ENCODE measurements around the gene PRELID3B.

Gene PRELID3B

GRCh38 chr20:59042151-59042795 lies at the start of gene PRELID3B:
TSS of gene PRELID3B (minus strand) at chr20:59042786. CDS start at chr20:59042730, 56 bp downstream.
- no peak for DNase-seq (ENCODE audit: low read depth in 2 of 2)

GRCh38 chr20:59087829-59088433 lies 45.3 kb upstream of the PRELID3B start:
- DNase-seq (ENCODE audit: low read depth in 2 of 2): peak; percentile 85 to 88

- no peak for DNase-seq (ENCODE audit: low read depth in 2 of 2)
Observed at GRCh38 chr20:59086923-59087322, 44.3 kb upstream of the PRELID3B start.

- no peak for DNase-seq (ENCODE audit: low read depth in 2 of 2)
Observed at GRCh38 chr20:59084041-59084850, 41.7 kb upstream of the PRELID3B start.

- DNase-seq (ENCODE audit: low read depth in 2 of 2): no peak
Observed at GRCh38 chr20:59082981-59083380, 40.4 kb upstream of the PRELID3B start.

GRCh38 chr20:59082077-59082740 lies 39.6 kb upstream of the PRELID3B start:
- DNase-seq (ENCODE audit: low read depth in 2 of 2): no peak

- DNase-seq (ENCODE audit: low read depth in 2 of 2): no peak
Observed at GRCh38 chr20:59081036-59081435, 38.5 kb upstream of the PRELID3B start.

- no peak for DNase-seq (ENCODE audit: low read depth in 2 of 2)
Observed at GRCh38 chr20:59078231-59078630, 35.6 kb upstream of the PRELID3B start.

- DNase-seq (ENCODE audit: low read depth in 2 of 2): no peak
Observed at GRCh38 chr20:59077705-59078104, 35.1 kb upstream of the PRELID3B start.

GRCh38 chr20:59075934-59076508 lies 33.4 kb upstream of the PRELID3B start:
- no peak for DNase-seq (ENCODE audit: low read depth in 2 of 2)

GRCh38 chr20:59074456-59074855 lies 31.9 kb upstream of the PRELID3B start:
- DNase-seq (ENCODE audit: low read depth in 2 of 2): no peak

- no peak for DNase-seq (ENCODE audit: low read depth in 2 of 2)
Observed at GRCh38 chr20:59073582-59073981, 31.0 kb upstream of the PRELID3B start.

- no peak for DNase-seq (ENCODE audit: low read depth in 2 of 2)
Observed at GRCh38 chr20:59071216-59071615, 28.6 kb upstream of the PRELID3B start.

GRCh38 chr20:59069026-59069425 lies 26.4 kb upstream of the PRELID3B start:
- no peak for DNase-seq (ENCODE audit: low read depth in 2 of 2)

- no peak for DNase-seq (ENCODE audit: low read depth in 2 of 2)
Observed at GRCh38 chr20:59068534-59068933, 25.9 kb upstream of the PRELID3B start.

GRCh38 chr20:59064214-59064722 lies 21.7 kb upstream of the PRELID3B start:
- no peak for DNase-seq (ENCODE audit: low read depth in 2 of 2)

GRCh38 chr20:59063358-59064213 lies 21.0 kb upstream of the PRELID3B start:
- DNase-seq (ENCODE audit: low read depth in 2 of 2): no peak

GRCh38 chr20:59062081-59062480 lies 19.5 kb upstream of the PRELID3B start:
- DNase-seq (ENCODE audit: low read depth in 2 of 2): no peak

- no peak for DNase-seq (ENCODE audit: low read depth in 2 of 2)
Observed at GRCh38 chr20:59055302-59055701, 12.7 kb upstream of the PRELID3B start.

GRCh38 chr20:59051666-59052185 lies 9.1 kb upstream of the PRELID3B start:
- DNase-seq (ENCODE audit: low read depth in 2 of 2): no peak
